ENCODE data around the gene KCNAB2.

KCNAB2 gene

DNA sequence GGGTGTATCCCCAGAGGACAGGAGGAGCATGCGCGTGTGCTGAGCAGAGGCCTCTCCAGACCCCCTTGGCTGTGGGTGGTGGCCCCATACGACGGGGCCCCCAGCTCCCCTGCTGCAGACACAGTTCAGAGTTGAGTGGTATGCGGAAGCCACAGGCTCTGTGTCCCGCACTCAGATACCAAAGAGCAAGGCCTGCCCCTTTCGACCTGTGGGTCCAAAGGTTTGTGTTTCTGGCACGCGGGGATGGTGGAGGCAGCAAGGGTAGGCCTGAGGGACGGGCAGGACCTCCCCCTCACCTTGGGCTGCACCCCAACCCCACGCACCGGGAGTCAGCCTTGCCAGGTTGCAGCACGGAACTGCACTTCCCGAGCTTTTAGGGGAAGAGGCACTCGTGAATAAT lies at the start of gene KCNAB2:
Gene KCNAB2 (plus strand): TSS at position 328 of the 400 bp plus-strand sequence. CDS start 5,649 bp downstream, outside the sequence.
- no peak for DNase-seq (ENCODE audit: low spot score)

DNA sequence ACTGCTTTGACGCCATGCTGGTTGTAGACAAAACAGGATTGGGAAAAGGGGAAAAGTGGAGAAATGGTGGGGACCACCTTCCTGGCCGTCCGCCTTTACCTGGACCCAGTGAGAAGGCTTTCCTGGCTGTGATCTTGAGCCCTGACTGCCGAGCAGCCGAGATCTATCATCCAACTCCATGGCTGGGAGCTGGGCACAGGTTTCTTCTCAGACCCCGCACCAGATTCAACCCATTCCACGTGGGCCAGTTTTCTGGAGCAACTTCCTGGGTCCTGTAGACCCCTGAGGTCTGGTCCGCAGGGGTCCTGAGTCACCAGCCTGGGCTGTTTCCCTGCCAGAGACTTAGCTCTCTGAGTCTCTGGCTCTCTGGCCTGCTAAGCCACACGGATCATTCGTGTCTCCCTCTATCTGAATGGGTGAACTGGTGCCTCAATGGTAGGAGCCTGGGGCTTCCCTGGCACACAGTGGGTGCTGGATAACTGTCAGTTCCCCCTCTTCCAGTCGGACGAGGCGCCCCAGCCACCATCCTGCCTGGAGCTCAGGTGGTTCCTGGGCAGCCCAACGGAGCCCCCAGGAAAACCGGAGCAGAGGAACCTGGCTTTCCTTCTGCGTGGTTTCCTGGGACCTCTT lies 48.9 kb upstream of the KCNAB2 start:
- DNase-seq (ENCODE audit: low spot score): no peak

DNA sequence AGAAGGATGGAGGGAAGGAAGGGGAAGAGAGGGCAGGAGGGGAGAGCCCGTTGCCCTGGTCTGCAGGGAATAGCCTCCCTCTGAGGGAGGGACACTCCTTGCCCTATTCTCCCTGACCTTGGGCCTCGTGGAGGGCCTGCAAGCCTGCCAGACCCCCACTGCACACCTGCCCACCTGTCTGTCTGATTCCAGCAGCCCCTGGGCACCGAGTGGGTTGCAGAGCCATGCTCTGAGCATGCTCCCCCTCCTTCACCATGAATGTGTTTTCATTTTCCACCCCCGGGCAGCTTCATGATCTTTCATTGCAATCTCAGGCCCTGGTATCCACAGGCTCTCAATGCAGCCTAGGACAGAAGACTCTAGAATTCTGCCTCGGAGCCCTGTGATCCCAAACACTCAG lies 48.4 kb upstream of the KCNAB2 start:
- no peak for DNase-seq (ENCODE audit: low spot score)

DNA sequence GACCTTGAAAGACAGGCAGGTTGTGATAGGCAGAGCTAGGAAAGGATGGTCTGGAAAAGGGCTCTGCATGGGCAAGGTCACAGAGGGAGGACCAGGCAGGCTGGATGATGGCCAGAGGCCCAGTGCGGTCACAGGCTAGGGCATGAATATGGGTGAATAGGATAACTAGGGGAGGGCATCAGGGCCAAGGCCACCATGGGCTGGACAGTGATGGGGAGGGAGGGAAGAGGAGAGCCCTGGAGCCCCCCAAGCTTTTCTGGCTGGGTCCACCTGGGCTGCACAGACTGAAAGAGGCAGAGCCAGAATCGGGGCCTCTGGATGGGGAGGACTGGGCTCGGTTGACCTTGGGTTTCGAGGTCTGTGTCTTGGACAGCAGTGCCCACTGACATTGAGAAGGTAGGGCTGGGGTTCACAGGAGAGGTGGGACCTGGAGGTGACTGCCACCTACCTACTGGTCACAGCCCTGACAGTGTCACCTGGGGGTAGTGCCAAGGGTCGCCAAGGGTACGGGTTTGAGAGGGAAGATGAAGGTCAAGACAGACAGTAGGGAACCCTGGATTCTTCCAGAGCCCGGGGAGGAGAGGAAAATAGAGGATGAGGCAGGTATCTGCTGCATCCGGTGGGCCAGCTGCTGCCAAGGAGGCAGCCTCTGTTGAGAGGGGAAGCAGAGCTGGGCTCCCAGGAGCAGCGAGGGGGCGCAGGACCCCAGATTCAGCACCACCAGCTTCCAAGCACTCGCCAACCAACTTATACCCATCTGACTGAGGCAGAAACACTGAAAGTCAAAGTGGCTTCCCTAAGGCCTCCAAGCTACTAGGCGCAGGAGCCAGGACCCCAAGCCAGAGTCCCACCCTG lies 47.4 kb upstream of the KCNAB2 start:
- no peak for DNase-seq (ENCODE audit: low spot score)

DNA sequence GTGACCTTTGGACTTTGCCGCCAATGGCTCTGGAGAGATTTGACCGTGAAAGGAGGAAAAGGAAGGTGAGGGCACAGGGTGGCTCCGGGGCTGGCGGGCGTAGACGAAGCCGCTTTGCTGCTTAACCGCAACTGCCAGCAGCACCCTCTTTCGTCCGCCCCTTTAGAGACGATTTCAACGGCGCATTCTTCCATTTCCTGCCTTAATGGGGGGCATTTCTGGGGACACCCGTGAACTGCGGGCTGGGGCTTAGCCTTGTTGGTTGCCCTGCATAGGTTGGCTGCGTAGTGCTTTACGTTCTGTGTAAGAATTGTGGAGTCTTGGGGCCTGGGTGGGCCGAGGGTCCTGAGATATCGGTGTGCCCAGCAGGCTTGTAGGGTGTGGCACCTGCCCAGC lies 46.8 kb upstream of the KCNAB2 start:
- no peak for DNase-seq (ENCODE audit: low spot score)

DNA sequence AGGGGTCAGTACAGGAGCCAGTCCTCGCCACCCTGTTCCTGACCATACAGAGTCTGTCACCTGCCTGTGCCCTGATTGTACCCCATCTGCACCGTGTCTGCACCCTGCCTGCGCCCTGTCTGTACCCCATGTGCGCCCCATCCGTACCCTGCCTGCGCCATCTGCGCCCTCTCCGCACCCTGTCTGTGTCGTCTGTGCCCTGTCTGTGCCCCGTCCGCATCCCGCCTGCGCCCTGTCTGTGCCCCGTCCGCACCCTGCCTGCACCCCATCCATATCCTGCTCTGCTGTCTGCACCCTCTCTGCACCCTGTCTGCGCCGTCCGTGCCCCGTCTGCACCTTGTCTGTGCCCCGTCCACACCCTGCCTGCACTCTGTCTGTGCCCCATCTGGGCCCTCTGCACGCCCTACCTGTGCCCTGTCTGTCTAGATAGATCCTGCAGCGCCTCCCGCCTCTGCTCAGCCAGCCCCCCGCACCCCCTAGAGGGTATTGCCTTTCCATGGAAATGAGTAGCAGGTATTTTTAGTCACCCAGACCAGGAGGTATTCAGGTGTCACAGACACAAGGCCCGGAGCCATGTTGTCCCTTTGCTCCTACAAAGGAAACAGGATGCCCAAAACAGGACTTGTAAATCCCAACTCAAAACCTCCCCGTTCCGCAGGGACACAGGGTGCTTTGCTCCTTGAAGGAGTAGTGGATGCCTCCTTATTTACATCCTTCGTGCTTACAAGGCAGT lies 45.8 kb upstream of the KCNAB2 start:
- DNase-seq (ENCODE audit: low spot score): no peak

DNA sequence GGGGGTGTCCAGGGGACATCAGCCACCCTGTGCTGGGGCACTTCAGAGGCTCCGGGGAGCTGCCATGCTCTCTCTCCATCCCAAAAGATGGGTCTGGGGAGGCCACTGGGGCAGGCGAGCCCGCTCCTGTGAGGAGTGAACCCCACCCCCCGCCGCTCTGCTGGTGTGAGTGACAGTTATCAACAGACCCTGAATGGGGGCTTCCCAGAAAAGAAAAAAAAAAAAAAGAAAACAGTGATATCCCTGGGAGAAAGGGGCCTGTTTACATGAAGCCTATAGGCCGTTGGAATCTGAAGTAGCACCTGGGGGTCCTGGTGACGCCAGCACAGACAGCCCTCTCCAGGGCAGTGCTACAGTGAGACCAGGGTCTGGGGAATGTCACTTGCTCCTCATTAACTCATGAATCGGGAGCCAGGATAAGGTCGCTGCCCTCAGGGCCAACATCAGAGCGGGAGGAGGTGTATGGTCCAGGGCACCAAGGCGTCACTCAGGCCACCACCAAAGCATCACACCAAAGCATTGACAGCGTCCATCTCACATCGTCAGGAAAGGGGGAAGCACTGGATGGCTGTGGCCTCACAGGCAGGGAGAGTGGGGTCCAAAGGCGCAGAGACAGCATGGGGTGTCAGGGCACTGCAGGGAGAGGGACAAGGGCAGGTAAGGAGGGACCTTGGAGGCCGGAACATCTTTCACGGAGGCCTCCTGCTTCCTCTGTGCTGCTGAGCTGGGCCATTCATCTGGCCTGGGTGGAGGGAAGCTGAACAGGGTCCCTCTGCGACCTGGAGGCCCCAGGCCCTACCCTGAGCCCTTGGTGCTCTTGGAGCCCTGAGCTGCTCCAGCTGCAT lies 45.0 kb upstream of the KCNAB2 start:
- no peak for DNase-seq (ENCODE audit: low spot score)

DNA sequence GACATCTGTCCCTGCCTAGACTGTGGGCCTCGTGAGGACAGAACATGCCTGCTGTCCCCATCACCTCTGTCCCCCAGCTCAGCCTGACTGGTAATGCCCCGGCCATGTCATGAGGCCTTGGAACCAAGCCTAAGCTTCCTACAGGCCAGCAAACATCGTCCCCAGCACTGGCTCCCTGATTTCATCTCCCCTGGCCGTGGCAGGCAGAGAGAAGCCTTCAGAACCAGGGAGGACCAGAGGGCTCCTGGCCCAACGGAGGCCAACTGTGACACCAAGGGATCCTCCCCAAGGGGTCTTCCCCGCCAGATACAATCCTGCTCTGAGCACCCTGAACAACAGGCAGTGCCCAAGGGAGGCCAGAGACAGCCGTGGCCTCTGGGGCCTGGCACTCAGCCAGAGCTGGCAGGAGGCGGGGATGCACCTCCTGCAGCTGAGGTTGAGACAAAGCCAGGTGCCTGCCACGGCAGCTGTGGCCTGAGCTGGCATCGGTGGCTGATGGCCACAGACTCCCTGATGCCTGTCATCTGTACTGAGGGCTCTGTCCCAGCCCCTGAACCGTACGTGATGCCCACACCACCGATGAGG lies 43.6 kb upstream of the KCNAB2 start:
- DNase-seq (ENCODE audit: low spot score): no peak

DNA sequence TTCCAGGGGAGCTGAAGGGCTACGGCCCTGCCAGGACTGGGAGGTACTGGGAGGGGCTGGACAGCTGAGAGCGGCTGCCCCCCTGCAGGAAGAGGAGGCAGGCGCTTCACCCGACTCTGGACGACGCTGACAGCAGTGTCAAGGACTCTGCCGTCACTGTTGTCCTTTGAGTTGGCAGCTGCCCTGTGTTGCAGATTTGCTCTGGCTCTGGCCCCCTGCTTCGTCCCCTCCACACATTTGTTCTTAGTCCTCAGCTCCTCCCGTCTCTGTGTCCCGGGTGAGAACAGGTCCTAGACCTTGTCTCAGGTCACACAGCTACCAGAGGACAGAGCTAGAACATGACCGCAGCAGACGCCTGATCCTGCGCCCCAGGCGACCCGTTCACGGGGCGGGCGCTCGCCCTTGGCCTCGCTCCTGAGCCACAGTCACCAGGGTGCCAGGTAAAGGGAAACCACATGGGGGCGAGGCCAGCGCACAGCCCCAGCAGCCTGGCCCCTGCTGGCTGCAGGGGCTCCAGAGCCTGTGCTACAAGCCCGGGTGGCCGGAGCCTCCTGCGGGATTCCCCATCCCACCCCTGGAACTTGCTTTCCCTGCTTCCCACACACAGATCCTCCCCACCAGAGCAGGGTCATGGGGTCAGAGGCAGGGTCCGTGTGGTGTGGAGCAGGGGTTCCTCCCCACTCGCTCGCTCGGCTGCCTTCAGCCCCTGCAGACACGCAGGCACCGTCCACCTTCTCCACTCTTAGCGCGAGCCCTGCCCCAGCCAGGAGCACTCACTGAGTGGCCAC lies 42.8 kb upstream of the KCNAB2 start:
- no peak for DNase-seq (ENCODE audit: low spot score)

DNA sequence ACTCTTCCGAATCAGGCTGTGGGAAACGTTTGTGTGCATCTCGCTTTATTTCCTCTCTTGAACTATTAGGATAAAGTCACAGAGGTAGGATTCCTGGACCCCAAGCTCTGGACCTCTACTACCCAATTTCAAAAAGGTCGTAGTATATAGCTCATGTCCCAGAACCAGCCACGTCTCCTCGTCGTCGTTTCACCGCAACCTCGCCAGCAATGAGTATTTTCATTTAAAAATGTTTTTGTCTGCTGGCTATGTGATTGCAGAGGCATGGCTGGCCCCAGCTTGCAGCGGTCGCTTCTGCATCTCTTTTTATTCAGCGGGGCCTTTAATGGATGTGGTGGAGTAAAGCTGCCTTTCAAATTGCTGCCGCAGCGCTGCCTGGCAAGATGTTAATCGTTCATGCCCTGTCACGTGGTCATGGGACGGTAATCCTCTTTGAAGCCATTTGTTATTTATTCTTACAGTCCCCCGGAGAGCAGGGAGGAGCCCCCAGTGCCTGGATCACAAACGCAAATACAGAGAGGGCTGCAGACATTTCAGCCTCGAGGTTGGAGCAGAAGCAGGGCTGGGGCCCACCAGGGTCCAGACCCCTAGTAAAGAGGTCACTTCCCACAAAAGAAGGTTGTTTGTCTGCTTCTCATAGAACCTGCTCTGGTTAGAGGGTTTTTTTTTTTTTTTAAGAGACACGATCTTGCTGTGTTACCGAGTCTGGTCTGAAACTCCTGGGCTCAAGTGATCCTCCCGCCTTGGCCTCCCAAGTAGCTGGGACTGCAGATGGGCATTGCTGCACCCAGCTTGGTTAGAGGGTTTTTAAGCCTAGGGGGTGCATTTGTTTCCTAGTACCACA lies 41.9 kb upstream of the KCNAB2 start:
- DNase-seq (ENCODE audit: low spot score): no peak

DNA sequence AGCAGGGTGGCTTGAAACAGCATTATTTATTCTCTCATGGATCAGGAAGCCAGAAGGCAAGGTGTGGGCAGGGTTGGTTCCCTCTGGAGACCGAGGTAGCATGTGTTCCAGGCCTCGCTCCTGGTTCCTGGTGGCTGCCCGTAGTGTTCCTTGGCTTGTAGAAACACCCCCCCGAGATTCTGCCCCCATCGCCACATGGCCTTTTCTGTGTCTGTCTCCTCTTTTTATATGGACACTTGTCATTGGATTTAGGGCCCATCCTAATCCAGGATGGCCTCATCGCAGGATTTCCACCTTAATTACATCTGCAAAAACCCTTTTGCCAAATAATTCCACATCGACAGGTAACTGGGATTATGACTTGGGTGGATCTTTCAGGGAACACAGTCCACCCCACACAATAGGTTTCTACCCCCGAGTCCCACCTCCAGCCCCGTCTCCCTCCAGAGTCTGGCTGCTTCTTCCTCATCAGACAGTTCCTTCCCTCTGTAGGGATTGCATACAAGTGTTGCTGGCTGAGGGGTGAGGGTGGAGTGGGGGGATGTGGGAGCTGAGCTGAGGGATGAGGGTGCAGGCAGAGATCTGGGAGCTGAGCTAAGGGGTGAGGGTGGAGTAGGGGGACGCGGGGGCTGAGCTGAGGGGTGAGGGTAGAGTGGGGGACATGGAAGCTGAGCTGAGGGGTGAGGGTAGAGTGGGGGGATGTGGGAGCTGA lies 41.1 kb upstream of the KCNAB2 start:
- DNase-seq (ENCODE audit: low spot score): no peak

DNA sequence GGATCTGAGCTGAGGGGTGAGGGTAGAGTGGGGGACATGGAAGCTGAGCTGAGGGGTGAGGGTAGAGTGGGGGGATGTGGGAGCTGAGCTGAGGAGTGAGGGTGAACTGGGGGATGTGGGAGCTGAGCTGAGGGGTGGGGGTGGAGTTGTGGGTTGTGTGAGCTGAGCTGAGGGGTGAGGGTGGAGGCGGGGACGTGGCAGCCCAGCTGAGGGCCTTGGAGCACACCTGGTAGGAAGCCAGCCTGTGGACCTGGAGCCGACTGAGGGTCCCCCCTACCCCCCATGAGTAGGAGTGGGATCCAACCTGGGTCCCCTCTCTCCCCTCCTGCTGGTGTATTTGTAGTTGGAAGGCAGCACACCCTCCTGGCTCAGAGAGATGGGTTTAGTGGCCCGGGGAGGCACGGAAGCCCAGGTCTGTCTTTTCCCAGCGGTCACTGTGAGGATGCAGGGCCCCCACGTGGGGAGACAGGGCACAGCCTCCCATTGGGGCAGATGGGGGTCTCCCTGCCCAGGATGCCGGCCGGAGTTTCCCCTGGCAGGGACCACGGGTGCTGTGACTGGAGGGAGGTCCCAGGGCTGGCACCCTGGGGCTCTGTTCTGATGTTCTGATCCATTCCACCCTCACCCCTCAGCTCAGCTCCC lies 40.3 kb upstream of the KCNAB2 start:
- DNase-seq (ENCODE audit: low spot score): no peak

DNA sequence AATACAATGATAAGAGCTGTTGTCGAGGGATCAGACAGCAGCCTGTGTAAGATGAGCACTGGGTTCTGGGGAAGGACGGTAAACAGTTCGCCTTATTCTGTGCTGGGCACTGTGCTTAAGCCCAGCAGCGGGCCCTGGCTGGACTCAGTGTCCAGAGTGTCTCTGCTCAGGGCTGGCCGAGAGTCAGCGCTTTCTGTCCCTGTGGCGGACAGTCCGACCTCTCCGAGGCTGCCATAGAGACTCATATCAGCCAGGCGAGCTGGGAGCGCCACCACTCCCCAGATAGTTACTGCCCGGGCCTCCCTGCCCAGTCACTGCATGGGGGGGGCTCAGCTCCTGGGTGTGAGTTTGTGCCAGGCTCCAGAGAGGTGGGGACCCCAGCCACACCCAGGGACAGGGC lies 38.8 kb upstream of the KCNAB2 start:
- DNase-seq (ENCODE audit: low spot score): no peak

DNA sequence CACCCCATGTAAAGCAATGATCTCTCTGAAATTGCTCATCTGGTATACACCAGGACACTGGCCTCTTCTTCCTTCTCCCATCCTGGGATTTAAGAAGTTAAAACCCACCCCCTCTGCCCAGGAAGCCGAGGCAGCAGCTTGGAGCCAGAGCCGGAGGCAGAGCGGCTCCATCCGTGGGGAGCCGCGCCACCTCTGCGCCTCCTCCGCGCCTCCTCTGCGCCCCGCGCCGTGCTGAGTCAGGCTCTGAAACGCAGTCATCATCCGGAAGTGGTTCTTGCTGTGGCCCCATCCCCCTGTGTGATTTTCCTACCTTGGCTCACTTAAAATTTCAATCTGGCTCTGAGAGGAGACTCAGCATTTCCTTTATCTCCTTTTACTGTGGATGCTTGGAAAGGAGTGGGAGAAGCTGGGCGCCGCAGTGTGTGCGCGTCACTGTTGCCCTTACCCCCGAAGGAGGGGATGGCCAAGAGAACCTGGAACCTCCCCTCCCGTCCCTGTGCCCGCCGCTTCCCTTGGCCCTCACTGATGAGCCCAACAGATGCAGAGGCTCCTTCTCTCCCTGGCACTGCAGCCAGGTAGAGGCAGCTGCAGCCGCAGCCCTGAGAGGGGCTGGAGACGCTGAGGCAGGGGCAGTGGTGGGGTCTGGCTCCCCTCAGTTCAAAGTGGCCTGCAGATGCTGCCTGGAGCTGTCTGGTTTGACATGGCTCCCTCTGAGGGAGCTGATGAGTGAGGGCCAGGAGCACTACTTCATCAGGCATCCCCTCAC lies 38.2 kb upstream of the KCNAB2 start:
- peak; percentile 59 for DNase-seq (ENCODE audit: low spot score)

DNA sequence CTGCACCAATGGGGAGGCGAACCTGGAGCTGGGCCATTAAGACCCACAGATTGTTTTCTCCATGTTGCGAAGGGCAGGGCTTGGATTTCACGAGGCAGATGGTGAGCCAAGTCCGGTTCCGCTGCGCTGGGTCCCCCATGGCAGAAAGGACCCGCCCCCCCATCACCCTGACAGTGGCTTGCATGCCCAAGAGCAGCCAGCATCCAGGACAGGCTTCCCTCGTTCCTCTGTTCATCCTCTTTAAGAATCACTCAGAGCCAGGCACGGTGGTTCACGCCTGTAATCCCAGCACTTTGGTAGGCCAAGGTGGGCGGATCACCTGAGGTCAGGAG lies 37.6 kb upstream of the KCNAB2 start:
- DNase-seq (ENCODE audit: low spot score): no peak

DNA sequence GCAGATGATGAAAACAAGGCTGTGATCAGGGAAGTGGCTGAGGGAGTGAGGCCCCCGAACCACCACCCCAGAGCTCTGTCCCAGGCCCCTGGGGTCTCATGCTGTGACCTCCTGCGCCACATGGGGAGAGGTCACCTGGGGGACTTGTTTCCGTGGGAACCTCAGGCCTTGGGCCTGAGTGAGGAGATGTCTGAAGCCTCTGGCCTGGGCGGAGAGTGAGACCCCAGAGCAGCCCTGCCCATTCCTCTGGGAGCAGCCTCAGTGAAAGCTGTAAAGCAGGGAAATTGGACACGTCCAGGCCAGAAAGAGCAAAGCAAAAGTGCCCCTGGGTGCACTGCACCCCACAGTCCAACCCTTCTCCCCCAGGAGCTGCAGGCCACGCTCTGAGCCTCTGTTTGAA lies 37.0 kb upstream of the KCNAB2 start:
- DNase-seq (ENCODE audit: low spot score): no peak

DNA sequence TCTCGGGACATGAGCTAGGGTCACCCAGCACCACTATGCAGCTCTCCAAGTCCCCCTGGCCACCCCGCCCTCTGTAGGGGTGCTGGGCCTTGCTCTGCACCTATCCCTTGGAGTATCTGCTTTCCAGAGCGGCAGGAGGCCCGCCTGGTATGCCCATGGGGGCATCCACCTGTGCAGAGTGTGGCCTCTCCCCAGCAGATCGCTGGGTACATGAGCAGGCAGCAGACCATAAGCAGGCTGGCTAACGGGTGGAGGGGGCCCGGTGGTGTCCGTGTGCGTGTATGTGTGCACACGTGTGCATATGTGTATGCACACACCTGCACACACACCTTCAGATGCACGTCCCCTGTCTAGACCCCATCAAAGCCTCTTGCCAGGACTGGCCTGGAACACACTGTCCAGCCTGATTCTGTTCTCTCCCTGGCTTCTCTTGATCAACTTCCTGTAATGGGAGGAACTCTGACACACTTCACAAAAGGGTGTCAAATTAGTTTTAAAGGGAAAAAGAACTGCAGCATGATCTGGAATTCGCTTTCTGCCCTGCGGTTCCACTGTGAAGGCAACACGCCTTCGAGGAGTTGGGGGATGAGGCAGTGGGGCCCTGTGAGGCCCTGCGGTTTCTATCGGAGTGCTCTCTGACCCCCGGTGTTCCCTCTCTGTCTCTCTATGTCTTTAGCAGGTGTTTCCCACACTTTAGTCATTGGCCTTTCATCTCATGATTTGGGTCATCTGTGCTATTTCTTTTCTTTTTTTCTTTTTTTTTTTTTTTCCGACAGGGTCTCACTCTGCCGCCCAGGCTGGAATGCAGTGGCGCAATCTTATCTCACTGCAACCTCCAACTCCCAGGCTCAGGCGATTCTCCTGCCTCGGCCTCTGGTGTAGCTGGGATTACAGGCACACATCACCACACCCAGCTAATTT lies 36.3 kb upstream of the KCNAB2 start:
- no peak for DNase-seq (ENCODE audit: low spot score)
